Transverse colon (tissue), 3 donors: ENCODE measurements around the gene PFN1.

ENCODE experiments used
- EP300 ChIP-seq: sonication (generic); formaldehyde crosslinking; IDR thresholded peaks from one replicate; pipeline ENCODE4 v1.6.1; 2017; ENCODE audit warnings: antibody characterized with exemption, low read depth
- TF ChIP-seq, protein P1 (sequence below), 5 experiments: fragments of 200-600 bp in 3 of 5; fragments of 450-650 bp in 2 of 5; sonication (generic) in 3 of 5; IDR thresholded peaks; 1 replicate in 2 of 5; 2 replicates in 3 of 5; pipeline ENCODE4 v1.5.1; 2016 to 2017; ENCODE audit warnings: antibody characterized with exemption in 5 of 5, inconsistent platforms in 3 of 5, mild to moderate bottlenecking in 2 of 5, moderate library complexity in 1 of 5

GRCh38 chr17:4901648-4902344, 46.5 kb downstream of the PFN1 start:
- TF ChIP-seq, protein P1, sequence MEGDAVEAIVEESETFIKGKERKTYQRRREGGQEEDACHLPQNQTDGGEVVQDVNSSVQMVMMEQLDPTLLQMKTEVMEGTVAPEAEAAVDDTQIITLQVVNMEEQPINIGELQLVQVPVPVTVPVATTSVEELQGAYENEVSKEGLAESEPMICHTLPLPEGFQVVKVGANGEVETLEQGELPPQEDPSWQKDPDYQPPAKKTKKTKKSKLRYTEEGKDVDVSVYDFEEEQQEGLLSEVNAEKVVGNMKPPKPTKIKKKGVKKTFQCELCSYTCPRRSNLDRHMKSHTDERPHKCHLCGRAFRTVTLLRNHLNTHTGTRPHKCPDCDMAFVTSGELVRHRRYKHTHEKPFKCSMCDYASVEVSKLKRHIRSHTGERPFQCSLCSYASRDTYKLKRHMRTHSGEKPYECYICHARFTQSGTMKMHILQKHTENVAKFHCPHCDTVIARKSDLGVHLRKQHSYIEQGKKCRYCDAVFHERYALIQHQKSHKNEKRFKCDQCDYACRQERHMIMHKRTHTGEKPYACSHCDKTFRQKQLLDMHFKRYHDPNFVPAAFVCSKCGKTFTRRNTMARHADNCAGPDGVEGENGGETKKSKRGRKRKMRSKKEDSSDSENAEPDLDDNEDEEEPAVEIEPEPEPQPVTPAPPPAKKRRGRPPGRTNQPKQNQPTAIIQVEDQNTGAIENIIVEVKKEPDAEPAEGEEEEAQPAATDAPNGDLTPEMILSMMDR (IDR thresholded peaks at IDR 0.05): no peak
- TF ChIP-seq EP300: no peak
